SU-DHL-6 (cell line): ENCODE measurements around the gene PROS1.
"Not testable (repeated sequence)": the region's sequence is repeated elsewhere in the genome, so short reads cannot be mapped to it uniquely, and the experiment has no call there.

Experiments used
- H2AFZ ChIP-seq: fragments of 200-600 bp; sonication (generic); 2 replicates; pipeline ENCODE4 v1.6.1; 2014; ENCODE audit warnings: low read depth, mild to moderate bottlenecking, moderate library complexity, mixed read lengths, antibody characterized with exemption, low read length; ENCODE audit not compliant: severe bottlenecking
- H3F3A ChIP-seq: fragments of 200-600 bp; shearing (Covaris generic); 2 replicates; pipeline ENCODE4 v1.6.0; 2016; ENCODE audit warnings: antibody characterized with exemption, mild to moderate bottlenecking; ENCODE audit not compliant: insufficient read depth
- H3K27ac ChIP-seq: fragments of 200-600 bp; sonication (generic); 2 replicates; pipeline ENCODE4 v1.5.1; 2016; ENCODE audit warnings: low read depth, mild to moderate bottlenecking, low read length, moderate library complexity, mixed read lengths
- H3K27me3 ChIP-seq: fragments of 200-600 bp; sonication (generic), shearing (Covaris generic); 2 replicates; pipeline ENCODE4 v1.6.0; 2014; ENCODE audit warnings: mild to moderate bottlenecking, low read length
- H3K36me3 ChIP-seq: fragments of 200-600 bp; sonication (generic); 2 replicates; pipeline ENCODE4 v1.6.1; 2014; ENCODE audit warnings: mild to moderate bottlenecking, low read length, mixed read lengths
- H3K4me2 ChIP-seq: fragments of 300-600, 200-600 bp; shearing (Covaris generic), sonication (generic); 2 replicates; pipeline ENCODE4 v1.6.0; 2014; ENCODE audit warnings: low read length, low read depth, mild to moderate bottlenecking; ENCODE audit not compliant: poor library complexity, severe bottlenecking
- H3K4me3 ChIP-seq: fragments of 200-600 bp; sonication (generic); 2 replicates; pipeline ENCODE4 v1.5.1; 2014; ENCODE audit warnings: antibody characterized with exemption, low read length, mild to moderate bottlenecking, mixed read lengths; ENCODE audit not compliant: insufficient read depth, poor library complexity, severe bottlenecking
- H3K79me2 ChIP-seq: fragments of 200-600 bp; sonication (generic); 2 replicates; pipeline ENCODE4 v1.6.1; 2014; ENCODE audit warnings: mild to moderate bottlenecking, low read length, moderate library complexity; ENCODE audit not compliant: insufficient read depth
- H3K9ac ChIP-seq: fragments of 200-600 bp; sonication (generic); 2 replicates; pipeline ENCODE4 v1.7.0; 2014; ENCODE audit warnings: mild to moderate bottlenecking, low read length
- H3K9me2 ChIP-seq: fragments of 200-600 bp; sonication (generic); replicated peaks from 2 replicates; pipeline ENCODE4 v1.6.1; 2014; ENCODE audit warnings: low read length; ENCODE audit not compliant: insufficient read depth
- H3K9me3 ChIP-seq: fragments of 200-600 bp; sonication (generic); 2 replicates; pipeline ENCODE4 v1.6.1; 2014; ENCODE audit warnings: low read length, mixed read lengths; ENCODE audit not compliant: insufficient read depth
- H4K20me1 ChIP-seq: fragments of 200-600 bp; sonication (generic); 2 replicates; pipeline ENCODE4 v1.6.1; 2014; ENCODE audit warnings: low read depth, mild to moderate bottlenecking, antibody characterized with exemption, low read length, moderate library complexity, mixed read lengths
- CTCF ChIP-seq: fragments of 200-600 bp; sonication (generic); IDR thresholded peaks from one replicate; pipeline ENCODE4 v1.5.1; 2017; ENCODE audit warnings: antibody characterized with exemption, mild to moderate bottlenecking, low read length, moderate library complexity; ENCODE audit not compliant: insufficient read depth, poor library complexity, severe bottlenecking
- EZH2phosphoT487 ChIP-seq: fragments of 200-600 bp; sonication (generic), shearing (Covaris generic); conservative IDR thresholded peaks from 2 replicates; pipeline ENCODE4 v1.6.1; 2018; ENCODE audit warnings: mild to moderate bottlenecking, antibody characterized with exemption, low read length, moderate library complexity, mixed read lengths

Gene PROS1

GRCh38 chr3:93843981-93844380, 129.7 kb downstream of the PROS1 start:
- Histone ChIP-seq H4K20me1 (no peaks in the 10 kb centered on the region), H3K27ac (no peak overlapping the region), H3K4me2 (no peak overlapping the region), H2AFZ (no peak overlapping the region), H3K36me3 (no peaks in the 10 kb centered on the region), H3K9ac (no peak overlapping the region), H3K27me3 (no peaks in the 10 kb centered on the region), H3K79me2 (no peaks in the 10 kb centered on the region), H3F3A (no peaks in the 10 kb centered on the region), H3K4me3 (no peak overlapping the region), H3K9me3 (no peaks in the 10 kb centered on the region), H3K9me2 (no peaks in the 10 kb centered on the region)
- TF ChIP-seq EZH2phosphoT487 (no peak), CTCF (no peak)

- H3F3A ChIP-seq, H3K36me3 ChIP-seq, H3K9ac ChIP-seq, H4K20me1 ChIP-seq, H3K9me2 ChIP-seq, H3K27me3 ChIP-seq, H3K4me3 ChIP-seq, H3K27ac ChIP-seq, H3K9me3 ChIP-seq, H3K4me2 ChIP-seq, H2AFZ ChIP-seq, H3K79me2 ChIP-seq: not testable (repeated sequence)
Observed at GRCh38 chr3:93839193-93839592, 134.5 kb downstream of the PROS1 start.
